ENCODE measurements around the gene NUCB2.
"Not testable (repeated sequence)": the region's sequence is repeated elsewhere in the genome, so short reads cannot be mapped to it uniquely, and the experiment has no call there.

Gene NUCB2

DNA sequence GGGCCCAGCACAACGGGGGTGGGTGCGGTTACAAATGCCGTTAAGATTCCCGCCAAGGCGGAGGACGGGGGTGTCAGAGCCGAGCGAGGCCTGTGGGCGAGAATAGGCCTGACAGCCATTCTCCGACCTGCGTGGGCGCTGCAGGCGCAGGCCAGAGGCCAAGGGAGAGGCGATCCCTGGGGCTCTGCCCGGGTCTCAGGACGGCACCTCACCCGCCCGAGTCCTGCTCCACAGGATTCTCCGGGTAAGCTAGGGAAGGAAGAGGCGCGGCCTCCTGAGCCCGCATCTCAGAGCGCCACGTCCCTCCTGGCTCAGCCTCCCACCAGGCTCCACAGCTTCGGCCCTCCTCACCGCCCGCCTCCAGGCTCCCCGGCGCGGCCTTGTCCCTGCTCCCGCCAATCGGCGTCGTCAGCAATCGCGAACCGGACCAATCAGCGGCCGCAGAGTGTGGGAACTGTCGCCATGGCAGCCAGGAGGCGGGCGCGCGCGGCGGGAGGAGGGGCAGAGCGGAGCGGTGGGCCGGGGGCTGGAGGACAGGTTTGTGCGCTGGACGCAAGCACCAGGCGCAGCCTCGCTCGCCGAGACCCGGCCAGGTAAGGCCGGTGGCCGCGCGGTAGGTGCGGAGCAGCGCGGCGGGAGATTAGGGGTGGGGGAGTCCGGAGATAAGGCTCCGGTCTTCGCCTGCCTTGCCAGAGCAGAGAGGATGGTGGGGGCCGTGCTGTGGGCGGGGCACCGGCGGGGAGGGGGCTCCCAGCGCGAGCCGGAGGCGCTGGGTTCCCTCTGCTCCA, at the start of gene NUCB2:
TSS of gene NUCB2 (plus strand) at position 504 of the 788 bp plus-strand sequence. CDS start 18,585 bp downstream, outside the sequence.
- ChIA-PET POLR2A (ENCODE audit: low non-redundant PET) (no interaction called here), CTCF (interaction anchor here (0.6 to 1.6 kb wide), 2 partner anchors 46 to 56 kb away, joined by 3 to 5 read pairs; no protein-coding TSS in a partner anchor)
- no peak for TF ChIP-seq CTCF (conservative IDR thresholded peaks at IDR 0.05; ENCODE audit: low read depth)
- DNase-seq (ENCODE audit: low spot score): peak; percentile 95
- peak within 1 kb of the TSS; percentile 88 for H3K27ac ChIP-seq

DNA sequence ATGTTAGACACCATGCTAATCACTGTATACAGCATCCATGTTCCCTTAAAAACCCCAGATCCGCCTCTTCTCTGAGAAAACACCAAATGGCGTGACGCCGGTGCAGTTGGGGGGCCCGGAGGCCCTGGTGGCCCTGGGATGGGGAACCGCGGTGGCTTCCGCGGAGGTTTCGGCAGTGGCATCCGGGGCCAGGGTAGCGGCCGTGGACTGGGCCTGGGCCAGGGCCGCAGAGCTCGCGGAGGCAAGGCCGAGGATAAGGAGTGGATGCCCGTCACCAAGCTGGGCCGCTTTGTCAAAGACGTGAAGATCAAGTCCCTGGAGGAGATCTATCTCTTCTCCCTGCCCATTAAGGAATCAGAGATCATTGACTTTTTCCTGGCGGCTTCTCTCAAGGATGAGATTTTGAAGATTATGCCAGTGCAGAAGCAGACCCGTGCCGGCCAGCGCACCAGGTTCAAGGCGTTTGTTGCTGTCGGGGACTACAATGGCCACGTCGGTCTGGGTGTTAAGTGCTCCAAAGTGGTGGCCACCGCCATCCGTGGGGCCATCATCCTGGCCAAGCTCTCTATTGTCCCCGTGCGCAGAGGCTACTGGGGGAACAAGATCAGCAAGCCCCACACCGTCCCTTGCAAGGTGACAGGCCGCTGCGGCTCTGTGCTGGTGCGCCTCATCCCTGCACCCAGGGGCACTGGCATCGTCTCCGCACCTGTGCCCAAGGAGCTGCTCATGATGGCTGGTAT, 48.2 kb upstream of the NUCB2 start:
- H3K27ac ChIP-seq; DNase-seq (ENCODE audit: low spot score); POLR2A ChIA-PET (ENCODE audit: low non-redundant PET): not testable (repeated sequence)
- CTCF ChIA-PET: interaction anchor here (1.2 kb wide), 1 partner anchor 74 kb away, joined by 7 read pairs; no protein-coding TSS in a partner anchor

GRCh38 chr11:17229481-17230152, 46.9 kb upstream of the NUCB2 start:
- CTCF ChIA-PET: interaction anchor here (0.6 to 1.6 kb wide), 15 partner anchors 9 to 778 kb away, joined by 3 to 10 read pairs (median 4); partner anchors contain the start of gene NUCB2
- POLR2A ChIA-PET (ENCODE audit: low non-redundant PET): no interaction called here
- no peak for TF ChIP-seq CTCF (conservative IDR thresholded peaks at IDR 0.05; ENCODE audit: low read depth)
- no peak overlapping the region for H3K27ac ChIP-seq
- no peak for DNase-seq (ENCODE audit: low spot score)

GRCh38 chr11:17230867-17231851, 45.4 kb upstream of the NUCB2 start:
- no peak overlapping the region for H3K27ac ChIP-seq
- DNase-seq (ENCODE audit: low spot score): no peak
- TF ChIP-seq CTCF (conservative IDR thresholded peaks at IDR 0.05; ENCODE audit: low read depth): no peak
- POLR2A ChIA-PET (ENCODE audit: low non-redundant PET): no interaction called here
- CTCF ChIA-PET: interaction anchor here (0.6 to 1.6 kb wide), 6 partner anchors 7 to 1889 kb away, joined by 3 to 10 read pairs (median 3); no protein-coding TSS in a partner anchor

- POLR2A ChIA-PET (ENCODE audit: low non-redundant PET): no interaction called here
- no peak for TF ChIP-seq CTCF (conservative IDR thresholded peaks at IDR 0.05; ENCODE audit: low read depth)
- no peak overlapping the region for H3K27ac ChIP-seq
- DNase-seq (ENCODE audit: low spot score): no peak
- CTCF ChIA-PET: no interaction called here
These were observed 43.4 kb upstream of the NUCB2 start for GRCh38 chr11:17233101-17233500.

DNA sequence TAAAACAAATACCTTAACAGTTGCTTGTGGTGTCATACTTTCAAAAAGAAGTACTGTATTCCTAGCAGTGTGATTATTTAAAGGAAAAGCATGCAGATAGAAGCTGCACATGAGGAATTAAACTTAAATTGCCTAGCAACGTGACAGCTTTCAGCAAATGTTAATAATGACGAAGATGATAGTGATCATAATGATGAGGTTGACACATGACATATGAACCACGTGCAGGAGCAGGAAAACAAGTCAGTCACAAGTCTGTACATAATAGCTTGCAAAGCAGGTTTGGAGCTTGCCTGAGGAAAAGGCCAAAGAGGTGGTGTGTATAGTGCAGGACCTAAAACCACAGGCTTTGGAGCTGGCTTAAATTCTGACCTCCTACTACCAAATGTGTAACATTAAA, 38.2 kb upstream of the NUCB2 start:
- CTCF ChIA-PET: interaction anchor here (0.5 to 1.1 kb wide), 3 partner anchors 8 to 55 kb away, joined by 3 to 10 read pairs (median 7); no protein-coding TSS in a partner anchor
- DNase-seq (ENCODE audit: low spot score): no peak
- no peak overlapping the region for H3K27ac ChIP-seq
- POLR2A ChIA-PET (ENCODE audit: low non-redundant PET): no interaction called here
- TF ChIP-seq CTCF (conservative IDR thresholded peaks at IDR 0.05; ENCODE audit: low read depth): no peak

GRCh38 chr11:17239927-17240326, 36.6 kb upstream of the NUCB2 start:
- CTCF ChIA-PET: interaction anchor here (0.6 kb wide), 1 partner anchor 608 kb away, joined by 3 read pairs; no protein-coding TSS in a partner anchor
- H3K27ac ChIP-seq; DNase-seq (ENCODE audit: low spot score); POLR2A ChIA-PET (ENCODE audit: low non-redundant PET): not testable (repeated sequence)
